ENCODE results near the gene ANKRD34B.

The ANKRD34B gene

DNA sequence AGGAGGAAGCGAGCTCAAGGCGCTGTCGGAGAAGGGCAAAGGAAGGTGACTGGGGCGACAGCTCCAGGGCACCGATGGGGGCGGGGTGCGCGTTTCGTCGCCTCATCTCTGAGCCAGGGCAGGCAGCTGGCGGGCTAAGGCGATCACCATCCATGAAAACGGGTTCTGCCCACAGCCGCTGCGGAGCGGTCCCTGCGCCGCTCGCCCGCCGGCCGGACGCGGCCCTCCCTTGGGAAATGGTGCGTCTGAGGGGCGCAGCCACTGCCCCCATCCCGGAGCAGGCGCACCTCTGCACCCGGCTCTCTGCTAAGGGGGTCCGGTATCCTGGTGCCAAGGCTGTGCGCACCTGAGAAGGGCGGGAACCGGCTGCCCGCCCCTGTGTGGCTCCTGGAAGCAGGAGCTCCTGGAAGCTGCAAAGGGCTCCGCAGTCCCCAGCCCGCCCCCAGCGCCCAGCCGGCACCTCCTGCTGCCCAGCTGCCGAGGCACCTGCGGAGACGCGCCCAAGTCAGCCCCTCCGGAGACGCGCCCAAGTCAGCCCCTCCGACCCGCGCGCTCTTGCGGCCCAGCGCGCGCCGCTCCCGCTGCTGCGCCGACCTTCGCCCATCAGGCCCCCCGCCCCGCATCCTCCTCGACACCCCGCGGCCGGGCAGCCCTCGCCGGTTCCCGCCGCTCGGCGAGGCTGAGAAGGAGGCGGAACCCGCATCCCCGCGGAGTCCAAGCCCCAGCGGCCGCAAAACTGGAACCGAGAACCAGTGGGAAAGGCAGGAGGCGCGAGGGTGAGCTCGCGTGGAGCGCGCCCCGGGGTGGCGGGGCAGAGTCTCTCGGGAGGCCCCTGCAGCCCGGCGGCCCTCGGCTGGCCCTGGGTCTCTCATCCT is 757 bp downstream of the ANKRD34B start:
- no peak for DNase-seq (ENCODE audit: low read depth)

- no peak for DNase-seq (ENCODE audit: low read depth)
These were observed 1.8 kb downstream of the ANKRD34B start for GRCh38 chr5:80568251-80568650.

- no peak for DNase-seq (ENCODE audit: low read depth)
These were observed 3.3 kb downstream of the ANKRD34B start for GRCh38 chr5:80566711-80567259.

DNA sequence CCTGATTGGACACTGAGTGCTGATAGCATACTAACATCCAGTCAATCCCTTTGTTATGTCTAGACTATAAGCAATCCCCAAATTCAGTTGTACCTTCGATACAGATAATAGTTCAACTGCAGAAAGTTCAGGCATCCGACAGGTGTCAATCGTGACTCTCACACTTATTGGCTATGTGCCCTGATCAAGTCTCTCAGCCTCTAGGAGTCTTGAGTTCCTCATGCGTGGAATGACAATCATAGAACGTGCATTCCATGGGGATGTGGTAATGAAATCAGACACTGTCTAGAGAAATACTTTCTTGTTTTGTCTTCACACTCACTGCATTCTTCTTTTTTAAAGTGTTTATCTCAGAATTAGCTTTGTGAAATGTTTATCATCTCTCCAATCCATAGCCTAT is 4.8 kb downstream of the ANKRD34B start:
- DNase-seq (ENCODE audit: low read depth) = no peak

- DNase-seq (ENCODE audit: low read depth) = no peak
These were observed 10.8 kb downstream of the ANKRD34B start for GRCh38 chr5:80559244-80559643.

DNA sequence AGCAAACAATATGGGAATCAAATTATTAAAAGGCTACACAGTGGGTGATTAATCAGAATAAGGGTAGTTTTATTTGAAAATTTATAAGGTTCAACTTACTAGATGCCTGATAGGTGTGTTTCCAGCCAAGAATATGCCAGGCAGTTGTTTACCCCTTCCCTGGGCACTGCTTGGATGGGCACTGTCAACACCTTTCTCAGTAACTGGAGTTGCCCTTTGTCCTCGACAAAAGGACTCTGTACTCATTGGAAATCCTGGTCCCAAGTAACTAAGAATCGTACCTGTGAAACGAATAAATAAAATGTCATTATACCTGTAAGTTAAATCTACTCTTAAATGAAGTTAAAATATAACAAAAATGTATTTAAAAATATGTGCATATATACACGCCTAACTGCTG is 15.0 kb downstream of the ANKRD34B start:
- DNase-seq (ENCODE audit: low read depth) = no peak

DNA sequence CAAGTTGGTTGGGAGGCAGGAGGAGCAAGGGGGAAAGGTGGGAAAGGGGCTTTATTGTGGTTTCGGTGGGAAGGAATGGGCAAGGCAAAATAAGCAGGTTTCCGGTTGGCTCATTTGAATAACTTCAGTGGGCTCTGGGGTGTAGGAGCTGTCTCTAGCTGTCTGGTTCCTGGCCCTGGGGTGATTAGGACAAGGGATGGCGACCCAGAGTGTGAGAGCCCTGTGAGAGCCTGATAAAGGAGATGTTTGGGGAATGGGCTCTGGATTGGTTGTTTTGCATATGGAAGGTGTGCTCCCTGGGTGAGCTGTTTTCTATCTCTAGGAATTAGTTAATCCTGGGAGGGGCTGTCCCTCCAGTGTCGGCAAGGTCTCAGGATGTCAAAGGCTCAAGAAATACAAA is 15.4 kb downstream of the ANKRD34B start:
- no peak for DNase-seq (ENCODE audit: low read depth)

- DNase-seq (ENCODE audit: low read depth) = no peak
These were observed 28.7 kb downstream of the ANKRD34B start for GRCh38 chr5:80541392-80541791.

DNA sequence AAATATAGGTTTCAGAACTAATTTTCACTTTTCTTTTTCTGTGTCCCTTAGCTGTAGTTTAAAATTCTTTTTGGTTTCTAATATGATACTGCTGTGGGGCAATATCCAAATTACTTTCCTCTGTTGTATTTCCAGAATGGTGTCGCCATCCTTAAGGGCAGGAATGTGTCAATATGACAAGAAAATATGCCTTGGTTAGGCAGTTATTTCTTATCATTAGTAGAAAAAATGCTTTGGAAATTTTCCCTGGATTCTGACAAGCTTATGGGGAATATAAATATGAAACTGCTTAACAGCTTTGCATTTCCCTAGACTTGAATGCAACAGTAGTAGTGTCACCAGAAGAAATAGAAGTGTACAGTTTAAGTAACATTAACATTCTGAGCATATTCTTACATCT is 29.4 kb downstream of the ANKRD34B start:
- no peak for DNase-seq (ENCODE audit: low read depth)

DNA sequence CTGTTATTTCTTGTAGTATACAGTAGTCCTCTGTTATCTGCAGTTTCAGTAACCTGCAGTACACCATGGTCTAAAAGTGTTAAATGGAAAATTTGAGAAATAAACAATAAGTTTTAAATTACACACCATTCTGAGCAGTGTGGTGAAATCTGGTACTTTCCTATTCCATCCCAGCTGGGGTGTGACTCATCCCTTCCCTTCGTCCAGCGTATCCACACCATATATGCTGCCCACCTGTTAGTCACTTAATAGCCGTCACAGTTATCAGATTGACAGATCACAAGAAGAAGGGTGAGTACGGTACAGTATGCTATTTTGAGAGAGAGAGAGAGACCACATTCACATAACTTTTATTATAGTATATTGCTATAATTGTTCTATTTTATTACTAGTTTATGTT is 53.3 kb downstream of the ANKRD34B start:
- DNase-seq (ENCODE audit: low read depth) = no peak

- no peak for DNase-seq (ENCODE audit: low read depth)
These were observed 60.7 kb downstream of the ANKRD34B start for GRCh38 chr5:80509362-80509761.

GRCh38 chr5:80508844-80509243 is 61.2 kb downstream of the ANKRD34B start:
- DNase-seq (ENCODE audit: low read depth) = no peak

GRCh38 chr5:80507663-80508062 is 62.4 kb downstream of the ANKRD34B start:
- DNase-seq (ENCODE audit: low read depth) = no peak
